Measurements from ENCODE around the gene MBP.

Gene MBP

DNA sequence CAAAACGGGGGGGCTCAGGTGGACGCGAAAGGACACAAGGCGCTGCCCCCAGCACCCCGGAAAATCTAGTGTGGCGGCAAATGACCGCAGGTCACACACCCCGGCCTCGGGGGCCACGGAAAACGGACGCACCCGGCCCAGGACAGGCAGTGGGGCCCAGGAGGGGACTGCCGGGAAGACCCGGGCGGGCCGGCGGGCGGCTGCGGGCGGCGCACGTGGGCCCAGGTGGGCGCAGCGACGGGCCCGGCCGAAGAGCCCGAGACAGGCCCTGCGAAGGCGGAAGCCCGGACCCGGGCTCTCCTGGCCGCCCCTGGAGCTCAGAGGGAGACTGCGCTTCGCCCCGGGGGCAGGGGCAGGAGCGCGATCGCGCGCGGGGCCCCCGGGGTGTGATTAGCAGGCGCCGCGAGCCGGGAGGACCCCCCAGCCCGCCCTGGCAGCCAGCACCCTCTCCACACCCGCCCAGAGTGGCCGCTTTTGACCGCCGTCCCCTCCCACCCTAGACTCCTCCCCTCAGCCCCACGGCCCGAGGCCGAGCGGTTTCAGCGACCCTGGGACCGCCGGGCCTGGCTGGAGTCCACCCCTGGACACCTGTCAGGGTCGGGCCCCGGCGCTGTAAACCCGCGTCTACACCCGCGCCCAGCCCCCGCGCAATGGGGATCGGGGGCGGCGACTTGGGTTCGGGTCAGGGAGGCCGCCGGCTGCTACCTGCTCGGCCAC is 773 bp downstream of the MBP start:
- DNase-seq (ENCODE audit: low spot score), result no peak
- TF ChIP-seq, protein P1, sequence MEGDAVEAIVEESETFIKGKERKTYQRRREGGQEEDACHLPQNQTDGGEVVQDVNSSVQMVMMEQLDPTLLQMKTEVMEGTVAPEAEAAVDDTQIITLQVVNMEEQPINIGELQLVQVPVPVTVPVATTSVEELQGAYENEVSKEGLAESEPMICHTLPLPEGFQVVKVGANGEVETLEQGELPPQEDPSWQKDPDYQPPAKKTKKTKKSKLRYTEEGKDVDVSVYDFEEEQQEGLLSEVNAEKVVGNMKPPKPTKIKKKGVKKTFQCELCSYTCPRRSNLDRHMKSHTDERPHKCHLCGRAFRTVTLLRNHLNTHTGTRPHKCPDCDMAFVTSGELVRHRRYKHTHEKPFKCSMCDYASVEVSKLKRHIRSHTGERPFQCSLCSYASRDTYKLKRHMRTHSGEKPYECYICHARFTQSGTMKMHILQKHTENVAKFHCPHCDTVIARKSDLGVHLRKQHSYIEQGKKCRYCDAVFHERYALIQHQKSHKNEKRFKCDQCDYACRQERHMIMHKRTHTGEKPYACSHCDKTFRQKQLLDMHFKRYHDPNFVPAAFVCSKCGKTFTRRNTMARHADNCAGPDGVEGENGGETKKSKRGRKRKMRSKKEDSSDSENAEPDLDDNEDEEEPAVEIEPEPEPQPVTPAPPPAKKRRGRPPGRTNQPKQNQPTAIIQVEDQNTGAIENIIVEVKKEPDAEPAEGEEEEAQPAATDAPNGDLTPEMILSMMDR (IDR thresholded peaks at IDR 0.05; ENCODE audit: poor library complexity, severe bottlenecking), result no peak
- Histone ChIP-seq H3K36me3 (ENCODE audit: low read depth) (peaks cover 7% of the 10 kb centered on the region), H3K4me1 (ENCODE audit: insufficient read depth, poor library complexity, severe bottlenecking) (peaks cover 27% of the 10 kb centered on the region), H3K9me3 (ENCODE audit: severe bottlenecking) (no peaks in the 10 kb centered on the region), H3K4me3 (ENCODE audit: severe bottlenecking) (peak overlapping the region; percentile 68), H3K27me3 (ENCODE audit: insufficient read depth, poor library complexity, severe bottlenecking) (no peaks in the 10 kb centered on the region), H3K27ac (ENCODE audit: poor library complexity, severe bottlenecking) (peak overlapping the region; percentile 92)
- peak; percentile 51 for ATAC-seq (ENCODE audit: low read depth)

DNA sequence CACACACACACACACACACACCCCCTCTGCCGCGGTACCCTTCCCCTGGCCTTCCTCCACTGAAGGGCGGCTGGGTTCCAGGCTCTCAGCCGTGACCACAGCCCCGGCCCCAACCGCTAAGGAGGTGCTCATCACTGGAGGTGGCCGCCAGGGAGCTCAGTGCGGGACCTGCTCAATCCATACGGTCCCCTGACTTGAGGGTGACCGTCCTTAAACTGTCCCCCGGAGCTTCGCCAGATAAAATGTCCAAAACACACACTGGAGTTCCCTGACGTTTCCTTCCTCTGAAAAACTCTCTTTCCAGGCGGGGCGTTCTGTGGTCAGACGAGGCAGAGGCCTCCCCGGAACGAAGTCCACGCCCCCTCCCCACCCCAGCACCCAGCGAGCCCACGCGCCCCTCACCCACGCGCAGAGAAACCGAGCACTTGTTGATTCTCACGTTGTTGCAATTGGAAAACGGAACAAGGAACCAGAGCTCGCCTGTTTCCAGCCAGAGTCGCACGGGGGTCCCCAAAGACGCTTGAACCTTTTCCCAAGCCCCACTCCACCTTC is 1.4 kb downstream of the MBP start:
- TF ChIP-seq, protein P1 (IDR thresholded peaks at IDR 0.05; ENCODE audit: poor library complexity, severe bottlenecking), result no peak
- Histone ChIP-seq H3K4me1 (ENCODE audit: insufficient read depth, poor library complexity, severe bottlenecking) (peaks cover 34% of the 10 kb centered on the region), H3K27me3 (ENCODE audit: insufficient read depth, poor library complexity, severe bottlenecking) (no peaks in the 10 kb centered on the region), H3K27ac (ENCODE audit: poor library complexity, severe bottlenecking) (peak overlapping the region; percentile 92), H3K36me3 (ENCODE audit: low read depth) (peaks cover 10% of the 10 kb centered on the region), H3K4me3 (ENCODE audit: severe bottlenecking) (peak overlapping the region; percentile 68), H3K9me3 (ENCODE audit: severe bottlenecking) (no peaks in the 10 kb centered on the region)
- DNase-seq (ENCODE audit: low spot score), result no peak
- ATAC-seq (ENCODE audit: low read depth), result no peak

DNA sequence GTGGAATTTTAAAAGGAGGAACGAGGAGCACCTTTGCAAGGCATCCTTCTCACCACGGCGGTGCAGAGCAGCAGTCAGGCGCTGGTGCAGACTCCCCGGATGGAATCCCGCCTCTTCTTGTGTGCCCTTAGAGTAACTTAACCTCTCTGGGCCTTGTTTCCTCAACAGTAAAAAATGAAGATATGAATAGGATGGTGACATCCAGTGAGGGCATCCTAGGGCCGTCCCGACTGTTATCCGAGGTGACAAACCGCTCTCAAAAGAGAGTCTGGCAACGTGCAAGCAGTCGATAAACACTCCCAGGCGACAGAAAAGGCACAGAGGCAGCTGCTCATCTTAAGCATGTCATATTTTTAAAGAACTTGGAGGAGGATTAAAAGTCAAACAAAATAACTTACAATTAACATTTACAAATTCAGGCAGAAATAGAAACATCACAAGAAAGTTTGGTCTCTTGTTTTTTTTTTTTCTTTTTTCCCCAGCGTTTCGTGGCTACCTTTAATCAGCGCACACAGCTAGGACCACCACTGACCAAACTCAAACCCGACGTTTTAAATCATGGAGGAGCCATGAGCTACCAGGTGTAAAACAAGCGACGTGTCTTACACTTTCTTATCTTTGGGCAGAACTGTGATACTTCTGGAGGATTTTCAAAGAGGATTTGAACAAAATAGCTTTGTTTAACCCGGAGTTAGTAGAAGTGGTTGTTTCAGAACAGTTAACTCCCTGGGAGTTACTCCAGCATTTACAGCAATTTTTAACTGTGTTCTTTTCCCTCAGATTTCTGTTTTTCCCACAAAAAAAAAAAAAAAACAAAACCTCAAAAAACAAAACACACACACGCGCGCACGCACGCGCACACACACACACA is 2.1 kb downstream of the MBP start:
- Histone ChIP-seq H3K9me3 (ENCODE audit: severe bottlenecking) (no peaks in the 10 kb centered on the region), H3K36me3 (ENCODE audit: low read depth) (peaks cover 10% of the 10 kb centered on the region), H3K4me3 (ENCODE audit: severe bottlenecking) (no peak overlapping the region), H3K27me3 (ENCODE audit: insufficient read depth, poor library complexity, severe bottlenecking) (no peaks in the 10 kb centered on the region), H3K27ac (ENCODE audit: poor library complexity, severe bottlenecking) (peak overlapping the region; percentile 92), H3K4me1 (ENCODE audit: insufficient read depth, poor library complexity, severe bottlenecking) (peaks cover 38% of the 10 kb centered on the region)
- DNase-seq (ENCODE audit: low spot score) (no peak), ATAC-seq (ENCODE audit: low read depth) (no peak)
- TF ChIP-seq, protein P1 (IDR thresholded peaks at IDR 0.05; ENCODE audit: poor library complexity, severe bottlenecking), result no peak

DNA sequence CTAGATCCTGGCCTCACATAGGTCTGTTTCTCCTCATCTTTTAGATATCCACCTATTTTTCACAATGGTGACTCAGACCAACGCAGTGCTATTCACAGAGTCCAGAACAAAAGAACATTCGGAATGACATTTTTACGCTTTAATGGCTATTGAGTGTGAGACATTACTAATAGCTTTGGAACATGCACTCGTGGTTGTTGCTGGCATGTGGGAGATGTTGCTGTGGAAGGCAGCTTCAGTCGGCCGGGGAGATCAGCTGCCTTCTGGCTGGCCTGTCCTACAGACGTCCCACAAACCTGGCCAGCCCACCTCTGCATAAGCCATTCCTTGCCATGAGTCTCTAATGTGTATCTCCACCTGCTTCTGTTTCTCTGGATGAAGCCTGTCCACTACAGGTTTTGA is 3.4 kb downstream of the MBP start:
- peak; percentile 57 for ATAC-seq (ENCODE audit: low read depth)
- peaks cover 47% of the 10 kb centered on the region for H3K4me1 ChIP-seq (ENCODE audit: insufficient read depth, poor library complexity, severe bottlenecking)
- no peak for DNase-seq (ENCODE audit: low spot score)
- no peaks in the 10 kb centered on the region for H3K27me3 ChIP-seq (ENCODE audit: insufficient read depth, poor library complexity, severe bottlenecking)
- peaks cover 13% of the 10 kb centered on the region for H3K36me3 ChIP-seq (ENCODE audit: low read depth)
- H3K9me3 ChIP-seq (ENCODE audit: severe bottlenecking), result no peaks in the 10 kb centered on the region
- TF ChIP-seq, protein P1 (IDR thresholded peaks at IDR 0.05; ENCODE audit: poor library complexity, severe bottlenecking), result no peak
- H3K27ac ChIP-seq (ENCODE audit: poor library complexity, severe bottlenecking), result peak overlapping the region; percentile 92
- H3K4me3 ChIP-seq (ENCODE audit: severe bottlenecking), result no peak overlapping the region
